Upper lobe of right lung (tissue), 1 donor: Measurements from ENCODE around the gene KIF2B. TPM values are rescaled to one million over a fixed set of nuclear protein-coding genes. Genes with fewer than 3 reads are reported as not detected.
"Not testable (repeated sequence)": the region's sequence is repeated elsewhere in the genome, so short reads cannot be mapped to it uniquely, and the experiment has no call there.

Experiments used
- ATAC-seq: fragments of 200-7000 bp; cut with Tn5 transposase; one replicate; pipeline ENCODE4 v1.9.1; 2020; ENCODE audit warnings: mild to moderate bottlenecking, moderate library complexity
- DNase-seq: peaks from one replicate; pipeline ENCODE4 v3.0.0-alpha.2; 2020
- H3K27ac ChIP-seq: fragments of 200-600 bp; one replicate; pipeline ENCODE4 v1.8.0; 2022
- H3K27me3 ChIP-seq: fragments of 200-600 bp; one replicate; pipeline ENCODE4 v1.8.0; 2022; ENCODE audit warnings: mild to moderate bottlenecking
- H3K36me3 ChIP-seq: fragments of 200-600 bp; one replicate; pipeline ENCODE4 v1.8.0; 2022
- H3K4me1 ChIP-seq: fragments of 200-600 bp; one replicate; pipeline ENCODE4 v1.8.0; 2022
- H3K4me3 ChIP-seq: fragments of 200-600 bp; one replicate; pipeline ENCODE4 v1.8.0; 2022; ENCODE audit warnings: mild to moderate bottlenecking
- H3K9me3 ChIP-seq: fragments of 200-600 bp; one replicate; pipeline ENCODE4 v1.8.0; 2022
- intact Hi-C: fragments of 100-400 bp; cut with DNase I; formaldehyde crosslinking; loops from one replicate; pipeline ENCODE4 v1.11.0; 2022
- total RNA-seq: library from RNA; stranded (reverse); fragmentation: NEBNext Ultra II Directional; extraction: Animal tissue kit (Norgen Biotek cat#: 25700); gene quantifications from one replicate; pipeline ENCODE4 v1.2.1, GENCODE V29; 2021
- TF ChIP-seq, protein P1 (sequence below): fragments of 200-600 bp; IDR thresholded peaks from one replicate; pipeline ENCODE4 v1.8.0; 2022; ENCODE audit warnings: antibody characterized with exemption
- donor health status: DM: no; HTN: yes; CAD: no; lungs with severe emphysema.

KIF2B gene
- total RNA-seq, 1 donor from 2014 or later, result not detected

- ATAC-seq (no peak), DNase-seq (no peak)
- Histone ChIP-seq H3K27ac (no peak overlapping the region), H3K4me1 (no peaks in the 10 kb centered on the region), H3K4me3 (no peak overlapping the region), H3K36me3 (no peaks in the 10 kb centered on the region), H3K9me3 (peaks cover 3% of the 10 kb centered on the region), H3K27me3 (no peaks in the 10 kb centered on the region)
- intact Hi-C loops, result no loop called here
- TF ChIP-seq, protein P1, sequence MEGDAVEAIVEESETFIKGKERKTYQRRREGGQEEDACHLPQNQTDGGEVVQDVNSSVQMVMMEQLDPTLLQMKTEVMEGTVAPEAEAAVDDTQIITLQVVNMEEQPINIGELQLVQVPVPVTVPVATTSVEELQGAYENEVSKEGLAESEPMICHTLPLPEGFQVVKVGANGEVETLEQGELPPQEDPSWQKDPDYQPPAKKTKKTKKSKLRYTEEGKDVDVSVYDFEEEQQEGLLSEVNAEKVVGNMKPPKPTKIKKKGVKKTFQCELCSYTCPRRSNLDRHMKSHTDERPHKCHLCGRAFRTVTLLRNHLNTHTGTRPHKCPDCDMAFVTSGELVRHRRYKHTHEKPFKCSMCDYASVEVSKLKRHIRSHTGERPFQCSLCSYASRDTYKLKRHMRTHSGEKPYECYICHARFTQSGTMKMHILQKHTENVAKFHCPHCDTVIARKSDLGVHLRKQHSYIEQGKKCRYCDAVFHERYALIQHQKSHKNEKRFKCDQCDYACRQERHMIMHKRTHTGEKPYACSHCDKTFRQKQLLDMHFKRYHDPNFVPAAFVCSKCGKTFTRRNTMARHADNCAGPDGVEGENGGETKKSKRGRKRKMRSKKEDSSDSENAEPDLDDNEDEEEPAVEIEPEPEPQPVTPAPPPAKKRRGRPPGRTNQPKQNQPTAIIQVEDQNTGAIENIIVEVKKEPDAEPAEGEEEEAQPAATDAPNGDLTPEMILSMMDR, result no peak
Measured at GRCh38 chr17:53844491-53845107, 21.9 kb downstream of the KIF2B start.

DNA sequence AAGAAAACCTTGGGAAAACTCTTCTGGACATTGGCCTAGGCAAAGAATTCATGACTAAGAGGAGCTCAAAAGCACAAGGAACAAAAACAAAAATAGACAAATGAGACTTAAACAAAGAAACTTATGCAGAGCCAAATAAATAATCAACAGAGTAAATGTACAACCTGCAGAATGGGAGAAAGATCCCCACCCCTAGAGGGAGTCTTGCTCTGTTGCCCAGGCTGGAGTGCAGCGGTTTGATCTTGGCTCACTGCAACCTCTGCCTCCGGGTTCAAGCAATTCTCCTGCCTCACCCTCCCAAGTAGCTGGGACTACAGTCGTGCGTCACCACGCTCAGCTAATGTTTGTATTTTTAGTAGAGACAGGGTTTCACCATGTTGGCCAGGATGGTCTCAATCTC is 48.4 kb downstream of the KIF2B start:
- H3K4me3 ChIP-seq, H3K36me3 ChIP-seq, H3K4me1 ChIP-seq, ATAC-seq, intact Hi-C loops, H3K27me3 ChIP-seq, H3K27ac ChIP-seq, DNase-seq, H3K9me3 ChIP-seq: not testable (repeated sequence)
